ENCODE data around the gene LRRC10B.
"Not testable (repeated sequence)": the region's sequence is repeated elsewhere in the genome, so short reads cannot be mapped to it uniquely, and the experiment has no call there.

The LRRC10B gene

DNA sequence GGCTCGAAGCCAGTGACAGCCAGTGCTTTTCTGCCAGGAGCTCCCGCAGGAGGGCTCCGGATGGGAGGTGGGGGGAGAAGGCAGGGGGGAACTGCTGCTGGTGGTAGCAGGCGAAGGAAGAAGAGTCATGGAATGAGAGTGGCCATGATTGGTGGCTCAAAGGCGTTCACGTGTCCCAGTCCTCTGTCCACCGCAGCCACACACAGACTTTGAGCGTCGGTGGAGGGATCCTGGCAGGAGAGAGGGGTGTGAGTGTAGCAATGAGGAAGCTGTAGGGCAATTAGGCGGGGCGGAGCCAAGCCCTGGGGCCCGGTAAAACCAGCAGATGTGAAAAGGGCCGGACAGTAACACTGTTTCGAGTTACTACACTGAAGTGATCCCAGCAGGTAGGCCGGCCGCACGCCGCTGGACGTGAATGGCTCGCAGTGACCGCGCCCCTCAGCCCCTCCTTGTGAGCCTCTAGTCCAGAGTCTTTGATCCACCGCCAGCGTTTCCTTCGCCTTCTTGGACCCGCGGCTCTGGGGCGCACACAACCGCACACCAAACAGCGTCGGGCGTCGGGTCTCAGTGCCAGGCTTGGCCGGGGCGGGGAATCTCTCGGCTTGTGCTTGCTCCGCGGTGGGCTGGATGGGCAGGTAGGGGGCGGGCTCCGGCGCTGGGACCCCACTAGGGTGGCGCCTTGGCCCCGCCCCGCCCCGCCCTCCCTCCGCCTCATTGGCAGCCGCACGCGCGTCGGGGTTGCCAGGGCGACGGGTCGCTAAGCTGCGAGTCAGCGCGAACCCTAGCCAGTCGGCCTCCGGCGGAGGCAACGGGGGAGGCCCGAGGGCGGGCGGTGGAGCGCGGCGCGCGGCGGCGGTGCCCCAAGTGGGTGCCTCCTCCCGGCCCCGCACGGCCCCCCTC lies at the start of gene LRRC10B:
LRRC10B (plus strand) TSS at position 788 of the 900 bp plus-strand sequence. CDS start 250 bp downstream, outside the sequence.
- no peak for DNase-seq (ENCODE audit: low read depth in 2 of 2)

DNA sequence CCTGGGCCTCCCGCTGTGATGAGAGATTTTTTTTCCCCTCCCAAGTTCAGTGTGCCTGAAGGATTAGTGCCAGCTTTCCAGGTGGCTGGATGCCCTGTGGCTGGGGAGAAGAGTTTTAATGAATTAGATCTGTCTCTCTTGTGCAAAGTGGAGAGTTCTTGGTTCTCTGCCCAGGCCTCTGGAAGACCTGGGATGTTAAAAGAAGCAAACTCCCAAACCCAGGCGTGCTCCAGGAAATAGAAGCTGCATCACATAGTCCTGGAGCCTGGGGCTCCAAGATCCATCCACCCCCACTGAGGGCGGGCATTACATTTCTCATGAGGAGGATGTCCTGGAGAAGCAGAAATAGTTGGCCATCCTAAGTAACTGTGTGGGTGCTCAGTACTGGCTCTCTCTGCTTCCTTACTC lies 48.1 kb upstream of the LRRC10B start:
- peak in 1 of 2 experiments; percentile 19 for DNase-seq (ENCODE audit: low read depth in 2 of 2)

DNA sequence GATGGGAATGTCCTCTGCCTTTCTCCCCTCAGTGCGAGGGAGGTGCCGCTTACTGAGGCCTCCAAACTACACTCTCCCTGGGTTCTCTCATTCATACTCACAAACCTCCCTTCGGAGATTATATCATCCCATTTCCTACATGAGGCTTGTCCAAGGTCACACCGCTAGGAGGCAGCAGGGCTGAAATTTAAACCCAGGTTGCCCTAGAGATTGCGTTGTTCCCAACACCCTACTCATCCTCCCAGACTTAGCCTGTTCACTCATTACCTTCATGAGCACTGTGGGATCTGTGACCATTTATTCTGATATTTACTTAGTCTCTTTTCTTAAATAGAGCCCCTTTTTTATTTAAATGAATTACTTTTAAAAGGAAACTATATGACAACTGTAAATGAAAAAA lies 47.6 kb upstream of the LRRC10B start:
- DNase-seq (ENCODE audit: low read depth in 2 of 2), result no peak

DNA sequence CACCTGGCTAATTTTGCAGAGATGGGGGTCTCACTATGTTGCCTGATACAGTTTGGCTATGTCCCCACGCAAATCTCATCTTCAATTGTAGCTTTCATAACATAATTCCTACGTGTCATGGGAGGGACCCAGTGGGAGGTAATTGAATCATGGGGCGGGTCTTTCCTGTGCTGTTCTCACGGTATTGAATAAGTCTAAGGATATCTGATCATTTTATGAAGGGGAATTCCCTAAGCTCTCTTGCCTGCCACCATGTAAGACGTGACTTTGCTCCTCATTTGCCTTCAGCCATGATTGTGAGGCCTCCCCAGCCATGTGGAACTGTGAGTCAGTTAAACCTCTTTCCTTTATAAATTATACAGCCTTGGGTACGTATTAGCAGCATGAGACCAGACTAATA lies 40.9 kb upstream of the LRRC10B start:
- not testable (repeated sequence) for DNase-seq (ENCODE audit: low read depth in 2 of 2)

DNA sequence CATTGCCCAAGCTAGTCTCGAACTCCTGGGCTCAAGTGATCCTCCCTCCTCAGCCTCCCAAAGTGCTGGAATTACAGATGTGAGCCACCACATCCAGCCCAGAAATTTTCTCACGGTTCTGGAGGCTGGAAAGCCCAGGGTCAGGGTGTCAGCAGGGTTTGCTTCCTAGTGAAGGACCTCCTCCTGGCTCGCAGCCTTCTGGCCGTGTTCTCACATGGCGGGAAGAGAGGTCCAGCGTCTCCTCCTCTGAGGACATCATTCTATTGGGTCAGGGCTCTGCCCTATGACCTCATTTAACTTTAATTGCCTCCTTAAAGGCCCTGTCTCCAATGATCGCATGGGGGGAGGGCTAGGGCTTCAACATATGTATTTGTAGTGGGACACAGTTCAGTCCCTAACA lies 40.5 kb upstream of the LRRC10B start:
- no peak for DNase-seq (ENCODE audit: low read depth in 2 of 2)

DNA sequence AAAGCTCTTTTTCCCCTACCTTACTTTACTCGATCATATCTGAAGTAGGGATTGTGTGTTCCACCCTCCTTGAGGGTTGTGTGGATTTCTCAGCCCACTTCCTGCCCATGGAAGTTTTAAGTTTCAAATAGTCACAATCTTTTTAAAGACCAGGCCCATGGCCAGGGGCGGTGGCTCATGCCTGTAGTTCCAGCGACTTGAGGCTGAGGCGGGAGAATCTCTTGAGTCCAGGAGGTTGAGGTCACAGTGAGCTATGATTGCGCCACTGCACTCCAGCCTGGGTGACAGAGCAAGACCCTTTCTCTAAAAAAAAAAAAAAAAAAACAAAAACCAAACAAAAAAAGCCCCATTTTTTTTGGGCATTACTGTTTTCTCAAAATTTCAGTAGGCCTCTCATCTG lies 36.3 kb upstream of the LRRC10B start:
- DNase-seq (ENCODE audit: low read depth in 2 of 2), result no peak

DNA sequence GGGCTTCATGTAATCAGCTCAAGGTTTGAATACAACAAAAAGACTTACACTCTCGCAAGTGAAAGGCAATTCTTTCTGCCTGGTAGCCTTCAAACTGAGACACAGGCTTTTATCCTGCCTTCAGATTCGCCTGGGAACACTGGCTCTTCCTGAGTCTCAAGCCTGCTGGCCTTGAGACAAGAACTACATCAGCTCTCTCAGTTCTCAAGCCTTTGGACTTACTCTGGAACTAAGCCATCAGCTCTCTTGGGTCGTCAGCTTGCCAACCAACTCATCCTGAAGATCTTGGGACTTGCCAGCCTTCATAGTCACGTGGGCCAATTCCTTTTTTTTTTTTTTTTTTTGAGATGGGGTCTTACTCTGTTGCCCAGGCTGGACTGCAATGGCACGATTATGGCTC lies 35.7 kb upstream of the LRRC10B start:
- DNase-seq (ENCODE audit: low read depth in 2 of 2), result no peak

DNA sequence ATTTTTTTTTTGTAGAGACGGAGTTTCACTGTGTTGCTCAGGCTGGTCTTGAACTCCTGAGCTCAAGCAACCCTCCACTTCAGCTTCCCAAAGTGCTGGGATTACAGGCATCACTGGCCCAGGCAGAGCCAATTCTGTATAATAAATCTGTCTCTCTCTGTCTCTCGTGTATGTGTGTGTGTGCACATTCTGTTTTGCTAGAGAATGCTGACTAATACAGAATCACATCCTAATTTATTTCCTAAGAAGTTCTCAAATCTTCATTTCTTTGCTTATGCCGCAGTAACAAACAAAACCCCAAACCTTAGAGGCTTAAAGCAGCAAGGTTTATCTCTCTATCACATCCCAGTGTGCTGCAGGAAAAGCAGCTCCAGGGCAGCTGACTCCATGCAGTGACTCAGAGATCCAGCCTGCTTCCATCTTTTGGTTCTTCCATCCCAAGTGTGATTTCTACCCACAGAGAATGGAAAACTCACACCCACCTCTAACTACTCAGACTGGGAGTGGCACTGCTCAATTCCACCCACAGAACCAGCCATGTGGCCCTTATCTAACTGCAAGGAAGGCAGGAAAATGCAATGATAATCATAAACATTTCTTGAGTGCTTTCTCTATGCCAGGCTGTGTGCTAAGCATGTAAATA lies 35.1 kb upstream of the LRRC10B start:
- no peak for DNase-seq (ENCODE audit: low read depth in 2 of 2)

DNA sequence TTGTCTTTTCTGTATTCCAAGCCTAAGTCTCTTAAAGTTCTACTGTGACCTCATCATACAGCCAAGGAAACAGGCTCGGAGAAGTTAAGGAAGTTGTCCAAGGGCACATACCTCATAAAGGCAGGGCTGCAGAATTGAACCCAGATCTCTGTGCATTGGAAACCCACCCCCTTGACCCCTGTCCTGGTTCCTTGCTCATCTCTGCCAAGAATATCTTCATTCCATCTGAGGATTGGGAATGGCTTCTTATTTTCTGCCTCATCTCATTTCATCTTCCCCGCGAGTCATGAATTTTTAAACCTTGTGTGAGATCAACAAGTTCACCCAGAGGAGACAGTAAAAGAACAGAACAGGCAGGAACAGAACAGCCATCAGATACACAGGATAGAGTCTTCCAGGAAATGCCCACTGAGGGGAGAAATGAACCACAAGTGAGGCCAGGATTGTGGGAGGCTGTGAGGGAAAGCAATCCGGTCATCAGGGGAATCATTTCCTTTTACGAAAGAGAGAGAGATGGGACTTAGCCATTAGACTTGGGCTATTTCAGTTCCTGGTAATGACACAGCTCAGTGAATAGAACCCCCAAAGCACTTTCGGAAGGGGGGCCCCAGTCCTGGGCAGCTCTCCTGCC lies 34.4 kb upstream of the LRRC10B start:
- no peak for DNase-seq (ENCODE audit: low read depth in 2 of 2)

DNA sequence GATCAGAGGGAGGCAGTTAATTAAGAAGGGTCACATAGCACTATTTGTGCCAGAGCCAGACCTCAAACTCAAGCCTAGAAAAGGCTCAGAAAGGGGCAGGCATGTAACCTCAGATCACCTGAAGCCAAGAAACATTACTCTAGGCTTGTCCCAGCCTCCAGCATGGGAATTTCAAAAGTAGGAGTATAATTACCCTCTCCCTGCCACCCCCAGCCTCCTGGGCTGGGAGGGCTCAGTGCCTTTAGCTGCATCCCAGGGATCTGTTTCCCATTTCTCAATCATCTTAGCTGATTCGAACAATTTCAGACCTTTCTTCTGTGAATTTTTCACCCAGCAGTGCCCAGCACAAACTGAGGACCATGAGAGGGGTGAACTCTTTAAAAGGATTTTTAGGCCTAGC lies 33.1 kb upstream of the LRRC10B start:
- no peak for DNase-seq (ENCODE audit: low read depth in 2 of 2)

DNA sequence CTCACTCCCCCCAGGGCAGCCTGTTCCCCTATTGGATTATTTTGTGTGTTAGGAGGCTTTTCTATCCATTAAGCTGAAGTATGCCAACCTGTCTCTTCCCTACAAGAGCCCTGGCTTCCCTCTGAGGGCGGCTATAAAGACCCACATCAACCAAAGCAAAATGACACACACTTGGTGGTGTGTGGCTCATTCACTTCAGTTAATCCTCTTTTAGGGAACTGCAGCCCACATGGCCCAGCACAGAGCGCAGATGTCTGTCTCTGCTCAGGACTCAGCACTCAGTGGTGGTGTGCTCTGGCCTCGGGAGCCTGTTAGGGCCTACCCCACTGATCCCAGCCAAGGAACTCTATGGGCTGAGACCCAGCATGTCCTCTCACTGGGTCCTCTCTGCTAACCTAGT lies 32.2 kb upstream of the LRRC10B start:
- no peak for DNase-seq (ENCODE audit: low read depth in 2 of 2)

DNA sequence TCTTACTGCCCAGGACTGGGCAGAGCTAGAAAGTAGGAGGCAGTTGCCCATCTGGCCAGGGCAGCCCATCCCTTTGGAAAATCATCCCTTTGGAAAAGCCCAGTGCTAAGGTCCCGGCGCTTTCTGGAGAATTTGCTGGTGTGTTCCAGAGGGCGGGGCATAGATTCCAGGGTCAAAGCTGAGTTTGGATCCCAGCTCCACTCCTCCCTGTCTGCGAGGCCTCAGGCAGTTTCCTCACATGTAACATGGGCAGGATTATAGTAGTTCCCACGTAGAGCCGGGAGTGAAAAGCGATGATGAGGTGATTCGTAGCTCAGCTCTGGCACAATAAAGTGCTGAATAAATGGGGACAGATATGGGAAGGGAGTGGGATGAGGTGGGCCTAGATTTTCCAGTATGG lies 31.4 kb upstream of the LRRC10B start:
- DNase-seq (ENCODE audit: low read depth in 2 of 2), result no peak

DNA sequence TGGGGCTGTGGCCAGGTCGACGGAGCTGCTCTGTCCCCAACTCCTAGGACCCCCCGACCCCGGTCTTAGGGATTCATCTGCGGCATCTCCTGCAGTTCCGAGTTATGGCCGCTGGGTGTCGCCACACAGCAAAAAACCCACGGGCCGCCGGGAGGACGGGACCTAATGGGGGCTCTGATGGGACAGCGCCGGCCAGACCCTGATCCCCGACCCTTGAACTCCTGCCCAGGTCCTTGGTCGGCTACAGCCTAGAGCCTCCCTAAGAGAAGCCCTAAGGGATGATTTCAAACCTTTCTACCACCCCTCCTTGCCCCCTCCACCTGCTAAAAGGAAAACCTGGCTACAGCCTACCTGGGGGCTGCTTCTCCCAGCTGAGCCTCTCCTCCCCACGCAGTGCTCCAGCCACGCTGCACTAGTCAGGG lies 30.8 kb upstream of the LRRC10B start:
- no peak for DNase-seq (ENCODE audit: low read depth in 2 of 2)

DNA sequence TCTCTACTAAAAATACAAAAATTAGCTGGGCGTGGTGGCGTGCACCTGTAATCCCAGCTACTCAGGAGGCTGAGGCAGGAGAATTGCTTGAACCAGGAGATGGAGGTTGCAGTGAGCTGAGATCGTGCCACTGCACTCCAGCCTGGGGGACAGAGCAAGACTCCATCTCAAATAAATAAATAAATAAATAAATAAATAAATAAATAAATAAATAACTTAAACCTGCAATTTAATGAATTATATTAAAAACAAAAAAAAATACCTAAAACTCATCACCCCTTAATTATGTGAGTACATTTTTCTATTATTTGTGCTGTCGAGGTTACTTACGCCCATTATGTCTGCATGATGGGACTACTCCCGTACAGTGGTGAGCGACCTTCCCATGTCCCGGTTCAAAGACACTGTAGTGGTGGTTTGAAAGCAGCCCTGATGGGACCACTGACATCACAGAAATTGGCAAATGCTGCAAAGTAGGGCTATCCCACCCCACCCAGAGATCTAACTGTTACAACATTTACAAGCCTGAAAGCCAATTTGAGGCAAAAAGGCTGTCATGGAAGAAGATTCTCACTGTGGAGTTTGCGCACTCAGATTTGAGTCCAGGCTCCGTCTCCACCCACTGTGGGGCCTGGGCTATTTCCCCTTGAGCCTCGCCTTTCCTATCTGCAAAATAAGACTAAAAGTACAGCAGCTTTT lies 29.0 kb upstream of the LRRC10B start:
- DNase-seq (ENCODE audit: low read depth in 2 of 2), result not testable (repeated sequence)

DNA sequence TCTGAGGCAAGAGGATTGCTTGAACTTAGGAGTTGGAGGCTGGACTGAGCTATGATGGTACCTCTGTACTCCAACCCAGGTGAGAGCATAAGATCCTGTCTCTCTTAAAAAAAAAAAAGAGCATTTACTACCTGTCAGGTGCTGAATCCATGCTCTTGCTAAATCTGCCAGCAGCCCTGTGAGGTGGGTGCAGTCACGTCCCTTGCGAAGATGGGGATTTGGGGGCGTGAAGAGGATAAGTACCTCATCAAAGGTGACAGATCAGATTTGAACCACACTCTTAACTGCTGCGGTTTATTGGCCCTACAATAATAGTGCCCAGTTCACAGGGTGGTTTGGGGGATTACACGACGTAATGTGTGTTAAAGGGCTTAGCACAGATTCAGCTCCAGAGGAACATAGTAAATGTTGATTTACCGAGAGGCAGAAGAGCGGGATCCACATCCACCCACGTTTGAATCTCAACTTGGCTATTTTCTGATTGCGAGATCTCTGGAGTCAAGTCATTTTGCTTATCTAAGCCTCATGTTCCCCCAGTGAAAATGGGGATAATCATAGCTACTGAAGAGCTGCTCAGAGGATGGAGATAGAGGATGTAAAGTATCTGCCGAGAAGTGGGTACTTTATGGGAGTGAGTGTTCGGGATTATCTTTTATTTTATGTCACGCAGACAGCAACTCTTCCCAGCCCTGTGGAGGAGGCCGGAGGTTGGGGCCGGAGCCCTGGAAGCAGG lies 28.1 kb upstream of the LRRC10B start:
- no peak for DNase-seq (ENCODE audit: low read depth in 2 of 2)

DNA sequence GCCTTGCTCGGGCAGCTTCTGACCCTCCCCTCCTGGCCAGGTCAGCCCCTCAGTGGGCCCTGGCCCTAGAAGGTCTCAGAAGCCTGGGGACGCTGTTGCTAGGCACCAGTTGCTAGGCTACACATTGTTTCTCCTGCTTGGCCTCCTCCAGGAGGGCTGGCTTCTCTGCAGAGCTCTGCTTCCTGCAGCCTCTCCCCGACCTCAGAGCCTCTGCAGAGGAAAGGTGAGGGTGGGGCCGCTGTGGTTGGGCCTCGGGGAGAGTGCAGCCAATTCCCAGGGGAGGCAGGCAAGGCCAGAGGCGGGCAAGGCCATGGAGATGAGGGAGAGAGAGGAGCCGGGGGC lies 27.6 kb upstream of the LRRC10B start:
- DNase-seq (ENCODE audit: low read depth in 2 of 2), result no peak

DNA sequence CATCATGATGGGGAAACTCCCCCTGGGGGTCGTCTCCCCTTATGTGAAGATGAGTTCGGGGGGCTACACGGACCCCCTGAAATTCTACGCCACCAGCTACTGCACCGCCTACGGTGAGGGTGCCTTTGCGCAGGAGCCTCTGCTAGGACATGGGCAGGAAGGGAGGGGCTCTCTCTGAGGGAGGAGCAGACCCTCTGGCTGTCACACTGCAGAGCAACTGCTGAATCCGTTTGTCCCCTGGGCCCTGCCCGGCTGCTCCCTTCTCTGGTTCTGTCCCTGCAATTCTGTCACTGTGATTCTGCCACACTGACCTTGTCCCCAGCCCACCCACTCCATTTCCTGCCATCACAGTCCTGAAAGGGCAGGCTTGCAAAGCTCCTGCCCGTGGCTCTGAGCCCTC lies 26.7 kb upstream of the LRRC10B start:
- no peak for DNase-seq (ENCODE audit: low read depth in 2 of 2)

DNA sequence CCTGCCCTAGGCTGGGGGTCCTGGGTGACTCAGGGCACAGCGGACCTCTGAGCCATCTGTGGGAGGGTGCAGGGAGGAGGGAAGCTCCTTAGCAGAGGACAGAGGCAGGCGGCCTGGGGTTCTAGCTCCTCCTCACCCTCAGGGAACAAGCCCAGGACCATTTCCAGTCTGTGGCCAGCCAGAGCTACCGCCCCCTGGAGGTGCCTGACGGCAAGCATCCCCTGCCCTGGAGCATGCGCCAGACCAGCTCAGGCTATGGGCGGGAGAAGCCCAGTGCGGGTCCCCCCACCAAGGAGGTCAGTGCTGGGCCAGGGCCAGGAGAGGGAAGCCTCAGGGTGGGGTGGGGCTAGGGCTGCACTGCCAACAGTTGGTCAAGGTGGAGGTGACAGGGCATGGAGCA lies 26.0 kb upstream of the LRRC10B start:
- no peak for DNase-seq (ENCODE audit: low read depth in 2 of 2)

DNA sequence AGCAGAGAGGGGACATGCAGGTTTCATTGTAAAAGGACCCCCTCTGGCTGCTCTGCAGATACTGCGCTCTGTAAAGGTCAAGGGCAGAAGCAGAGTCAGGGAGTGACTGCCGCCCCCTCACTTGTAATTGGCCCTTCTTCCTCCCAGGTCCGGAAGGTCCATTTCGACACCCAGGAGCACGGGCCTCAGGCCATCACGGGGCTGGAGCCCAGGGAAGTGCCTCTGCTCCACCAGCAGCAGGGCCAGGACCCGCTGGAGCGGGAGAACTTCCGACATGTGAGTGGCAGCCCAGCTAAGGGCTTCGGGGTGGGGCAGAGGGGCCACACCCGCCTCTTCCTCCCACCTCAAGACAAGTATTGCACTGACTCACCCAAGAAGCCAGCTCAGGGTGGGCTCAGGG lies 24.0 kb upstream of the LRRC10B start:
- no peak for DNase-seq (ENCODE audit: low read depth in 2 of 2)

DNA sequence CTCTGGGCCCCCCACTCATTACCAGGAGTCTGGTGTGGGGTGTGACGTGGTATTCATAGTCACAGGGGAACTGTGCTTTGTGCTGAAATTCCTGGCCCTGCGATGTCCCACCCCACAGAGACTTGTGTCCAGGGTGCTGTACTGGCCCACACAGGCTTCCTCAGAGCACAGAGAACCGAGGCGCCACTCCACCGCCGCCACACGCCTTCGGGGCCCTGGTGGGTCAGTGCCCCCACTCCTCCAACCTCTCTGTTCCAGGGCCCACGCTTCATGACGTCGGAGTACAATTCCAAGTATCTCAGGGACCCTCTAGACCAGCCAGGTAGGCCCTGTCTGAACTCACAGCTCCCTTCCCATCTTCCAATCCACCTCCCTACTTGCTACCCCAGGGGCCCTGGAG lies 23.5 kb upstream of the LRRC10B start:
- no peak for DNase-seq (ENCODE audit: low read depth in 2 of 2)

DNA sequence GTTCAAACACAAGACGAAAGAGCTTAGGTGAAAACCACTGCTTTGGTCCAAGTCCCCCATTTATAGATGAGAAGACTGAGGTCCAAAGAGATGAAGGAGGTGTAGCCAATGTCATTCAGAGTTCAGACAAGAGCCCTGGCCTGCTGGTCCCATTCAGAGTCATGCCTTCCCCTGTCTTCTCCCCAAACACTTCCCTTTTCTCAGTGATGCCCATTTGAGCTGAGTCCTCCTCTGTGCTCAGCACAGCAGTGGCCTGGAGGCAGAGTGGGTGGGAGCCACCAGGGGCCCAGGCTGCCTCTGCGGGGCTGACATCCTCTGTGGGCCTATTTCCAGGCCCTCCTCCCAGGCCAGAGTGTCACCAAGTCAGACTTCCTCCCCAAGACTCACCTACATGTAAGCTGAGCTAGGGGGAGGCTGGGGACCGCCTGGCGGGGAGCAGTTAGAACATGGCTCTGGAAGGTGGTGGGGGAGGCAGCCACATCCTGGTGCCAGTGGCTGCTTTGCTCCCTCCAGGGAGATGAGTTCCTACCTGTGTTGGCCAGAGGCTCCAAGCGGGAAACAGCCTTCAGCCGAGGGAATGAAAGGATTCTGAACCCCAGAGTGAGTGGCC lies 22.4 kb upstream of the LRRC10B start:
- DNase-seq (ENCODE audit: low read depth in 2 of 2), result no peak

Measured in fibroblast of skin of left biceps (primary cell).